GM12878 (cell line): ENCODE data around the gene SFR1.

Experiments
- CTCF ChIP-seq, 3 experiments: IDR thresholded peaks in 2 of 3; conservative IDR thresholded peaks in 1 of 3; 2 replicates each; pipeline ENCODE4 v1.5.1; 2011; ENCODE audit warnings: low read depth in 3 of 3, low read length in 3 of 3, mild to moderate bottlenecking in 3 of 3, control low read depth in 2 of 3, moderate library complexity in 2 of 3, inconsistent platforms in 1 of 3, mixed read lengths in 1 of 3; ENCODE audit not compliant: control insufficient read depth in 2 of 3, insufficient read depth in 1 of 3; ENCODE audit errors: extremely low read depth in 1 of 3
- EP300 ChIP-seq, 2 experiments: fragments of 150-350 bp in 1 of 2; IDR thresholded peaks; 2 replicates each; pipeline ENCODE4 v1.6.1; 2011 to 2012; ENCODE audit warnings: low read depth in 2 of 2, low read length in 2 of 2, borderline replicate concordance in 1 of 2, improper control_type of control experiment in 1 of 2, inconsistent platforms in 1 of 2; ENCODE audit not compliant: control insufficient read depth in 1 of 2
- FOS ChIP-seq: IDR thresholded peaks from 3 replicates; pipeline ENCODE4 v1.6.1; 2011; ENCODE audit warnings: borderline replicate concordance; ENCODE audit not compliant: insufficient read length; ENCODE audit errors: extremely low read depth
- JUND ChIP-seq: IDR thresholded peaks from 2 replicates; pipeline ENCODE4 v1.6.1; 2012; ENCODE audit warnings: low read depth, mild to moderate bottlenecking, low read length, improper control_type of control experiment, moderate library complexity
- MAX ChIP-seq: IDR thresholded peaks from 2 replicates; pipeline ENCODE4 v1.6.1; 2012; ENCODE audit warnings: low read depth, low read length, improper control_type of control experiment
- MLLT1 ChIP-seq: fragments of 450-650 bp; IDR thresholded peaks from 2 replicates; pipeline ENCODE4 v1.6.1; 2016; ENCODE audit warnings: mild to moderate bottlenecking
- NKRF ChIP-seq: fragments of 450-650 bp; conservative IDR thresholded peaks from 2 replicates; pipeline ENCODE4 v1.6.1; 2017; ENCODE audit warnings: mild to moderate bottlenecking, moderate library complexity
- POLR2A ChIP-seq: IDR thresholded peaks from 2 replicates; pipeline ENCODE4 v1.6.1; 2011; ENCODE audit warnings: low read depth, mild to moderate bottlenecking, low read length
- POLR2AphosphoS2 ChIP-seq: IDR thresholded peaks from 2 replicates; pipeline ENCODE4 v1.6.1; 2011; ENCODE audit warnings: low read depth, mild to moderate bottlenecking, low read length, improper control_type of control experiment, moderate library complexity
- POLR2AphosphoS5 ChIP-seq: IDR thresholded peaks from 2 replicates; pipeline ENCODE4 v1.6.1; 2011; ENCODE audit warnings: mild to moderate bottlenecking, low read length, inconsistent platforms
- SIN3A ChIP-seq: IDR thresholded peaks from 2 replicates; pipeline ENCODE4 v1.6.1; 2012; ENCODE audit warnings: low read depth, low read length, improper control_type of control experiment
- TBL1XR1 ChIP-seq: IDR thresholded peaks from 2 replicates; pipeline ENCODE4 v1.6.1; 2012; ENCODE audit warnings: low read depth, low read length, improper control_type of control experiment
- ZNF274 ChIP-seq: IDR thresholded peaks from one replicate; pipeline ENCODE4 v1.8.0; 2011; ENCODE audit not compliant: insufficient read length, insufficient read depth

- TF ChIP-seq MAX = no peak
- TF ChIP-seq MLLT1 = no peak
- no peak for TF ChIP-seq TBL1XR1
- no peak for TF ChIP-seq CTCF (IDR thresholded peaks at IDR 0.05 in 2 of 3, conservative IDR thresholded peaks at IDR 0.05 in 1 of 3; ENCODE audit: control insufficient read depth in 2 of 3, extremely low read depth in 1 of 3, insufficient read depth in 1 of 3, low read depth in 3 of 3, low read length in 3 of 3)
- TF ChIP-seq ZNF274 = no peak
- no peak for TF ChIP-seq POLR2AphosphoS5
- TF ChIP-seq POLR2A = no peak
- no peak for TF ChIP-seq NKRF
- no peak for TF ChIP-seq EP300 (IDR thresholded peaks at IDR 0.05; ENCODE audit: borderline replicate concordance in 1 of 2, control insufficient read depth in 1 of 2, low read depth in 2 of 2, low read length in 2 of 2)
- TF ChIP-seq FOS = no peak
- TF ChIP-seq POLR2AphosphoS2 = no peak
- no peak for TF ChIP-seq JUND
- no peak for TF ChIP-seq SIN3A
Measured at GRCh38 chr10:104128214-104128613, 6.2 kb downstream of the SFR1 start.
